ENCODE measurements around the gene SOD1. TPM values are rescaled to one million over a fixed set of nuclear protein-coding genes. Genes with fewer than 3 reads are reported as not detected.

The SOD1 gene
- total RNA-seq, 3 donors from 2014 or later (not counting 1 experiment from before 2014, with no cell fraction given): 57.9 to 75.7 (median 64.8) TPM

DNA sequence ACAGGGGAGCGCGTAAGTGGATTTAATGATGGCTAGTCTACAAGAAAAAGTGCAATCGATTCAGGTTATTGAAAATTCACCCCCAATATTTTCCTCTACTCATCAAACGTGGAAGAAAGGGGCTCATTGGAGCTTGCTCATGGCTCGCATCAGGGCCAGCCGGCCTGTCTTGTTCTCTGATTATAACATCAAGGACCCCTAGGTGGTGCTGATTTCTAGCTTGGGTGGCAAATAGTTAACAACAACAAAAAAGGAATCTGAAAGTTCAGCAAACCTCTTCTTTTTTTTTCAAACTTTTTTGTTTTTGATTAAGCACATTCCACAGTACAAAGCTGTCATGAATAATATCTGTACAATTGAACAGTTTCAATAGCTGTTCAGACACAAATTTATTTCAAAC, 35.8 kb upstream of the SOD1 start:
- H3K9me3 Mint-ChIP-seq: no peaks in the 10 kb centered on the region
- DNase-seq (no peak), ATAC-seq (no peak)
- no peak overlapping the region for H3K4me3 Mint-ChIP-seq
- Histone ChIP-seq H3K9me3 (ENCODE audit: control insufficient read depth, insufficient read depth, low read length) (no peaks in the 10 kb centered on the region), H3K4me1 (ENCODE audit: control insufficient read depth, insufficient read depth, low read length) (no peaks in the 10 kb centered on the region), H3K4me3 (ENCODE audit: low read length) (no peak overlapping the region), H3K27ac (ENCODE audit: low read length) (no peak overlapping the region), H3K36me3 (ENCODE audit: control insufficient read depth, insufficient read depth, low read length) (no peaks in the 10 kb centered on the region), H3K27me3 (ENCODE audit: control insufficient read depth, insufficient read depth, low read length) (no peaks in the 10 kb centered on the region)
- intact Hi-C loops (cut with micrococcal nuclease): no loop called here
- TF ChIP-seq, protein P1, sequence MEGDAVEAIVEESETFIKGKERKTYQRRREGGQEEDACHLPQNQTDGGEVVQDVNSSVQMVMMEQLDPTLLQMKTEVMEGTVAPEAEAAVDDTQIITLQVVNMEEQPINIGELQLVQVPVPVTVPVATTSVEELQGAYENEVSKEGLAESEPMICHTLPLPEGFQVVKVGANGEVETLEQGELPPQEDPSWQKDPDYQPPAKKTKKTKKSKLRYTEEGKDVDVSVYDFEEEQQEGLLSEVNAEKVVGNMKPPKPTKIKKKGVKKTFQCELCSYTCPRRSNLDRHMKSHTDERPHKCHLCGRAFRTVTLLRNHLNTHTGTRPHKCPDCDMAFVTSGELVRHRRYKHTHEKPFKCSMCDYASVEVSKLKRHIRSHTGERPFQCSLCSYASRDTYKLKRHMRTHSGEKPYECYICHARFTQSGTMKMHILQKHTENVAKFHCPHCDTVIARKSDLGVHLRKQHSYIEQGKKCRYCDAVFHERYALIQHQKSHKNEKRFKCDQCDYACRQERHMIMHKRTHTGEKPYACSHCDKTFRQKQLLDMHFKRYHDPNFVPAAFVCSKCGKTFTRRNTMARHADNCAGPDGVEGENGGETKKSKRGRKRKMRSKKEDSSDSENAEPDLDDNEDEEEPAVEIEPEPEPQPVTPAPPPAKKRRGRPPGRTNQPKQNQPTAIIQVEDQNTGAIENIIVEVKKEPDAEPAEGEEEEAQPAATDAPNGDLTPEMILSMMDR (IDR thresholded peaks at IDR 0.05): no peak
- no peaks in the 10 kb centered on the region for H3K36me3 Mint-ChIP-seq
- WGBS (ENCODE audit: insufficient coverage): 73% methylated on average over 4 of the region's 6 CpGs
- no peaks in the 10 kb centered on the region for H3K4me1 Mint-ChIP-seq
- no peak overlapping the region for H3K27ac Mint-ChIP-seq
- peaks cover 0 to 5% of the 10 kb centered on the region in 2 donors for H3K27me3 Mint-ChIP-seq (ENCODE audit: low read depth in 2 of 2)

DNA sequence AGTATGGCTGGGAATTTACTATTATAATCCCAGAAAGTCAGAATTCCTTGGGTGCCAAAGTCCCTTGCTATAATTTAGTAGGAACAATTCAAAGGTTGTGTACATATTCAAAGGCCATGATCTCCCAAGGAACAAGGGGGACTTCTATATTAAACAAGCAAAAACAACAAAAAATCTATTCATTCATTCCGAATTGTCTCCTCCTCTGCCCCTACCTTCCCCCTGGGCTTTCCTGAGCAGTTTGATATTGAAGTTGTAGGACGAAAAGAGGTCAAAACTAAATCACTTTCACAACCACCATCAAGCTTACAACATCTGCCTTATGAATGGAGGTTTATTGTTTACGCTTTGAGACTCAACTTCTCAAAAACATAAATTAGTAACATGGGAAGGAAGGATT, 35.3 kb upstream of the SOD1 start:
- no peaks in the 10 kb centered on the region for H3K4me1 Mint-ChIP-seq
- Histone ChIP-seq H3K4me1 (ENCODE audit: control insufficient read depth, insufficient read depth, low read length) (no peaks in the 10 kb centered on the region), H3K9me3 (ENCODE audit: control insufficient read depth, insufficient read depth, low read length) (no peaks in the 10 kb centered on the region), H3K27ac (ENCODE audit: low read length) (no peak overlapping the region), H3K36me3 (ENCODE audit: control insufficient read depth, insufficient read depth, low read length) (no peaks in the 10 kb centered on the region), H3K27me3 (ENCODE audit: control insufficient read depth, insufficient read depth, low read length) (no peaks in the 10 kb centered on the region), H3K4me3 (ENCODE audit: low read length) (no peak overlapping the region)
- H3K36me3 Mint-ChIP-seq: no peaks in the 10 kb centered on the region
- peaks cover 0 to 5% of the 10 kb centered on the region in 2 donors for H3K27me3 Mint-ChIP-seq (ENCODE audit: low read depth in 2 of 2)
- no peak overlapping the region for H3K27ac Mint-ChIP-seq
- TF ChIP-seq, protein P1 (IDR thresholded peaks at IDR 0.05): no peak
- DNase-seq: no peak
- H3K4me3 Mint-ChIP-seq: no peak overlapping the region
- no peak for ATAC-seq
- no CpG with 5 or more reads among the region's 3 CpGs for WGBS (ENCODE audit: insufficient coverage)
- no peaks in the 10 kb centered on the region for H3K9me3 Mint-ChIP-seq
- intact Hi-C loops (cut with micrococcal nuclease): no loop called here

GRCh38 chr21:31624961-31625491, 34.5 kb upstream of the SOD1 start:
- H3K36me3 Mint-ChIP-seq: no peaks in the 10 kb centered on the region
- H3K4me1 Mint-ChIP-seq: no peaks in the 10 kb centered on the region
- no peaks in the 10 kb centered on the region for H3K9me3 ChIP-seq (ENCODE audit: control insufficient read depth, insufficient read depth, low read length)
- ATAC-seq (no peak), DNase-seq (no peak)
- 94% methylated on average over 11 of the region's 11 CpGs for WGBS (ENCODE audit: insufficient coverage)
- H3K4me3 ChIP-seq (ENCODE audit: low read length): no peak overlapping the region
- no peaks in the 10 kb centered on the region for H3K4me1 ChIP-seq (ENCODE audit: control insufficient read depth, insufficient read depth, low read length)
- H3K4me3 Mint-ChIP-seq: no peak overlapping the region
- intact Hi-C loops (cut with micrococcal nuclease): no loop called here
- H3K27ac ChIP-seq (ENCODE audit: low read length): no peak overlapping the region
- no peaks in the 10 kb centered on the region for H3K9me3 Mint-ChIP-seq
- H3K27me3 Mint-ChIP-seq (ENCODE audit: low read depth in 2 of 2): peaks cover 0 to 5% of the 10 kb centered on the region in 2 donors
- no peaks in the 10 kb centered on the region for H3K36me3 ChIP-seq (ENCODE audit: control insufficient read depth, insufficient read depth, low read length)
- TF ChIP-seq, protein P1 (IDR thresholded peaks at IDR 0.05): no peak
- no peaks in the 10 kb centered on the region for H3K27me3 ChIP-seq (ENCODE audit: control insufficient read depth, insufficient read depth, low read length)
- no peak overlapping the region for H3K27ac Mint-ChIP-seq
